WTC11 (cell line): ENCODE results near the gene UGT1A9.

Experiments
- TEAD4 ChIP-seq: sonication (generic); formaldehyde crosslinking; IDR thresholded peaks from 2 replicates; pipeline ENCODE4 v1.8.0; 2022; ENCODE audit warnings: mild to moderate bottlenecking, missing genetic modification reagents
- TF ChIP-seq, protein P1 (sequence below): fragments of 200-600 bp; IDR thresholded peaks from 2 replicates; pipeline ENCODE4 v1.8.0; 2022; ENCODE audit warnings: antibody characterized with exemption

- TF ChIP-seq, protein P1, sequence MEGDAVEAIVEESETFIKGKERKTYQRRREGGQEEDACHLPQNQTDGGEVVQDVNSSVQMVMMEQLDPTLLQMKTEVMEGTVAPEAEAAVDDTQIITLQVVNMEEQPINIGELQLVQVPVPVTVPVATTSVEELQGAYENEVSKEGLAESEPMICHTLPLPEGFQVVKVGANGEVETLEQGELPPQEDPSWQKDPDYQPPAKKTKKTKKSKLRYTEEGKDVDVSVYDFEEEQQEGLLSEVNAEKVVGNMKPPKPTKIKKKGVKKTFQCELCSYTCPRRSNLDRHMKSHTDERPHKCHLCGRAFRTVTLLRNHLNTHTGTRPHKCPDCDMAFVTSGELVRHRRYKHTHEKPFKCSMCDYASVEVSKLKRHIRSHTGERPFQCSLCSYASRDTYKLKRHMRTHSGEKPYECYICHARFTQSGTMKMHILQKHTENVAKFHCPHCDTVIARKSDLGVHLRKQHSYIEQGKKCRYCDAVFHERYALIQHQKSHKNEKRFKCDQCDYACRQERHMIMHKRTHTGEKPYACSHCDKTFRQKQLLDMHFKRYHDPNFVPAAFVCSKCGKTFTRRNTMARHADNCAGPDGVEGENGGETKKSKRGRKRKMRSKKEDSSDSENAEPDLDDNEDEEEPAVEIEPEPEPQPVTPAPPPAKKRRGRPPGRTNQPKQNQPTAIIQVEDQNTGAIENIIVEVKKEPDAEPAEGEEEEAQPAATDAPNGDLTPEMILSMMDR, result no peak
- no peak for TF ChIP-seq TEAD4
These were observed 37.2 kb downstream of the UGT1A9 start for GRCh38 chr2:233708942-233709341.
